ENCODE results near the gene COL1A2.

The COL1A2 gene

GRCh38 chr7:94411188-94411466, 16.4 kb downstream of the COL1A2 start:
- DNase-seq = no peak

GRCh38 chr7:94412762-94413322, 18.1 kb downstream of the COL1A2 start:
- no peak for DNase-seq

- DNase-seq = no peak
These were observed 19.8 kb downstream of the COL1A2 start for GRCh38 chr7:94414481-94414880.

- DNase-seq = no peak
These were observed 20.3 kb downstream of the COL1A2 start for GRCh38 chr7:94414980-94415379.

- DNase-seq = no peak
These were observed 22.6 kb downstream of the COL1A2 start for GRCh38 chr7:94417306-94417705.

GRCh38 chr7:94417901-94418300, 23.2 kb downstream of the COL1A2 start:
- DNase-seq = peak; percentile 70

- DNase-seq = no peak
These were observed 24.2 kb downstream of the COL1A2 start for GRCh38 chr7:94418851-94419250.

GRCh38 chr7:94420328-94420727, 25.6 kb downstream of the COL1A2 start:
- no peak for DNase-seq

GRCh38 chr7:94421681-94422080, 27.0 kb downstream of the COL1A2 start:
- DNase-seq = no peak

- DNase-seq = no peak
These were observed 27.4 kb downstream of the COL1A2 start for GRCh38 chr7:94422136-94422535.

- no peak for DNase-seq
These were observed 28.2 kb downstream of the COL1A2 start for GRCh38 chr7:94422827-94423460.

- DNase-seq = no peak
These were observed 29.4 kb downstream of the COL1A2 start for GRCh38 chr7:94423863-94424735.

GRCh38 chr7:94425546-94425945, 30.9 kb downstream of the COL1A2 start:
- DNase-seq = no peak

GRCh38 chr7:94426980-94427875, 32.5 kb downstream of the COL1A2 start:
- no peak for DNase-seq

GRCh38 chr7:94429153-94429552, 34.5 kb downstream of the COL1A2 start:
- DNase-seq = no peak

- DNase-seq = no peak
These were observed 36.5 kb downstream of the COL1A2 start for GRCh38 chr7:94431176-94431575.

- no peak for DNase-seq
These were observed 37.1 kb downstream of the COL1A2 start for GRCh38 chr7:94431619-94432280.

GRCh38 chr7:94432281-94432670, 37.6 kb downstream of the COL1A2 start:
- no peak for DNase-seq

GRCh38 chr7:94432817-94433216, 38.1 kb downstream of the COL1A2 start:
- DNase-seq = no peak

GRCh38 chr7:94433224-94433623, 38.5 kb downstream of the COL1A2 start:
- DNase-seq = no peak

GRCh38 chr7:94434042-94434441, 39.3 kb downstream of the COL1A2 start:
- DNase-seq = no peak

- DNase-seq = peak; percentile 88
These were observed 41.4 kb downstream of the COL1A2 start for GRCh38 chr7:94436018-94436604.

Data from eye (tissue), 1 donor.